ENCODE results near the gene FANCL. TPM values are rescaled to one million over a fixed set of nuclear protein-coding genes. Genes with fewer than 3 reads are reported as not detected.

The FANCL gene
- total RNA-seq, 1 experiment from 2014 or later = 25.7 TPM

GRCh38 chr2:58133395-58133794 lies 107.7 kb downstream of the FANCL start:
- POLR2A ChIA-PET = no interaction called here
- in situ Hi-C loops (cut with HindIII; ENCODE audit: low pct_unique_long_range_greater_than_20kb, low sequenced_read_pairs) = no loop called here
- intact Hi-C loops (cut with micrococcal nuclease; ENCODE audit: unreplicated experiment) = no loop called here
- Histone ChIP-seq H3K27me3 (ENCODE audit: control insufficient read depth, insufficient read depth, low read length) (no peaks in the 10 kb centered on the region), H3K27ac (ENCODE audit: low read length) (no peak overlapping the region), H3K4me1 (ENCODE audit: control insufficient read depth, insufficient read depth, low read length) (no peaks in the 10 kb centered on the region), H3K36me3 (ENCODE audit: control insufficient read depth, insufficient read depth, low read length) (peaks cover 4% of the 10 kb centered on the region; the same call in 1 of the 2 replicates), H3K9me3 (ENCODE audit: control insufficient read depth, insufficient read depth, low read depth, low read length) (no peaks in the 10 kb centered on the region), H3K4me3 (ENCODE audit: low read depth in 2 of 2, low read length in 2 of 2) (no peak overlapping the region)
- ATAC-seq (no peak), DNase-seq (ENCODE audit: low read depth, low spot score) (no peak)
- CTCF ChIA-PET = no interaction called here
- BruUV-seq (replicated peaks) = no TSS peak
- TF ChIP-seq SIN3A (IDR thresholded peaks at IDR 0.05; ENCODE audit: borderline replicate concordance, insufficient read depth, low read depth, low read length) = no peak
- no peak for TF ChIP-seq POLR2AphosphoS5 (IDR thresholded peaks at IDR 0.05; ENCODE audit: low read depth, low read length)
- no peak for TF ChIP-seq CTCF (IDR thresholded peaks at IDR 0.05)
- no peak for TF ChIP-seq TCF7L2 (IDR thresholded peaks at IDR 0.05; ENCODE audit: low read depth, low read length)

GRCh38 chr2:58131191-58132011 lies 109.7 kb downstream of the FANCL start:
- no TSS peak for BruUV-seq (replicated peaks)
- Histone ChIP-seq H3K4me3 (ENCODE audit: low read depth in 2 of 2, low read length in 2 of 2) (no peak overlapping the region), H3K4me1 (ENCODE audit: control insufficient read depth, insufficient read depth, low read length) (no peaks in the 10 kb centered on the region), H3K27ac (ENCODE audit: low read length) (no peak overlapping the region), H3K9me3 (ENCODE audit: control insufficient read depth, insufficient read depth, low read depth, low read length) (no peaks in the 10 kb centered on the region), H3K27me3 (ENCODE audit: control insufficient read depth, insufficient read depth, low read length) (no peaks in the 10 kb centered on the region), H3K36me3 (ENCODE audit: control insufficient read depth, insufficient read depth, low read length) (peaks cover 4% of the 10 kb centered on the region; the same call in 1 of the 2 replicates)
- ATAC-seq (no peak), DNase-seq (ENCODE audit: low read depth, low spot score) (no peak)
- intact Hi-C loops (cut with micrococcal nuclease; ENCODE audit: unreplicated experiment) (no loop called here), in situ Hi-C loops (cut with HindIII; ENCODE audit: low pct_unique_long_range_greater_than_20kb, low sequenced_read_pairs) (no loop called here)
- ChIA-PET POLR2A (interaction anchor here (0.7 kb wide), 1 partner anchor 12 kb away, joined by 3 read pairs; no protein-coding TSS in a partner anchor), CTCF (no interaction called here)
- TF ChIP-seq CTCF (IDR thresholded peaks at IDR 0.05) (peak; percentile 18; the same call in 1 of the 2 replicates), POLR2AphosphoS5 (IDR thresholded peaks at IDR 0.05; ENCODE audit: low read depth, low read length) (no peak), REST (IDR thresholded peaks at IDR 0.05; ENCODE audit: insufficient read depth in 1 of 2, low read depth in 2 of 2, low read length in 1 of 2) (no peak)
